GM18868 (cell line): ENCODE measurements around the gene DAGLA.

Source experiments
- ATAC-seq: cut with Tn5 transposase; IDR thresholded peaks from one replicate; pipeline ENCODE4 v1.9.1; 2021; ENCODE audit warnings: mild to moderate bottlenecking, moderate library complexity; ENCODE audit not compliant: unreplicated experiment

The DAGLA gene

DNA sequence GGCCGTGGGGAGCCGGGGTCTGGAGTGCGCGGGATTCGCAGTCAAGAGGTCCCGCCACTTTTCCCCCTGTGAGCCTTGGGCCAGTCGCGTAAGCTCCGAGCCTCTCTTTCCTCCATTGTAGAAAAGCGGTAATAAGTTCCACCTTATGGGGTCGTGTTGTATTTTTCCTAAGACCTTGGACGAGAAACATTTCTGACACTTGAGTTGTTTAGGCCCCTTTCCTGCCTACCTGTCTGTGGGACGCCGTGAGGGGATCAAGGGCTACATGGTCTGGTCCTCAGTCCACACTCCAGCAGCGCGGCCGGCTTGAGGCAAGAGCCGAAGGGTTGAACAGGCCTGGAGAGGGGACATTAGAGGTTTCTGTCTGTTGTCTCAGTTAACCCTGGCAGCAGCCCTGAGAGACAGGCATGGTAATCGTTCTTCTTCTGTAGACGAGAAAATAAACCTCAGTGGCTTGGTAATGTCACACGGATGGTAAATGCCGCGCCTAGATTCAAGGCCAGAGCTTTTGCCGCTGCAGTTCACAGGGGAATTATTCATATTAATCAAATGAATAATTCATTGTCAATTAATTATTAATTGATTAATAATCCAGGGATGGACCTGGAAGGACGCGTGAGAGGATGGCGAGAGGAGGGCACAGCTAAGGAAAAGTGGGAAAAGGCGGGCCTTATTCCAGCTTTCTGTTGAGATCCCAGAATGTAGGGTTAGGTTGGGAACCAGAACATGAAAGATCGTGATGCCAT lies 113.1 kb downstream of the DAGLA start:
- no peak for ATAC-seq

DNA sequence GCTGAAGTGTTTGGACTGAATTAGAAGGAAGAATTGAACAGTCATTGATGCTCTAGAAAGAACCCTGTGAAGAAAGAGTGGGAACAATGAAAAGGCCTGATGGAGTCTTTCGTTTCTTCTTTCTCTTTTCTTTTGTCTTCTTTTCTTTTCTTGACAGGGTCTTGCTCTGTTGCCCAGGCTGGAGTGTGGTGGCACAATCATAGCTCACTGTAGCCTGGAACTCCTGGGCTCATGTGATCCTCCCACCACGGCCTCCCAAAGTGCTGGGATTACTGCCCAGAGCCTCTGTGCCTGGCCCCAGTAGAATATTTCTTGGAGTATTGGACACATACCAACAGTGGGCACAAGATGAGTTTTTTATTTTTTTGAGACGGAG lies 113.6 kb downstream of the DAGLA start:
- no peak for ATAC-seq

DNA sequence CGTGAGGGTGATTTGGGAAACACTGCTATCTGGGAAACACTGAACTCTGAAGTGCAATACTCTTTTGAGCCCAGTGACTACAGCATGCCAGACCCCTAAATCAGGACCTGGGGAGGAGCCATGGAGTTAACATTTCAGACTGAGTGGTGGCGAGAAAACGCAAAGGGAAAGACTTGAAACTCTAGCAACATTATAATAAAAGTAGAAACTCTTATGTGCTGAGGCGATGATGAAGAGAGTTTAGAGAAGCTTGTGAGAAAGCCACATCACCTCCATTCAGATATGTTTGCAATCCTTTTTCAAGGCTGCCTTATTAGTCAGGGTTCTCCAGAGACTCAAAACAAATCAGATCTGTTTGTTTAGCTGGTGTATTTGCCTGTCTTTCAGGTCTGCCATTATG lies 114.4 kb downstream of the DAGLA start:
- no peak for ATAC-seq

DNA sequence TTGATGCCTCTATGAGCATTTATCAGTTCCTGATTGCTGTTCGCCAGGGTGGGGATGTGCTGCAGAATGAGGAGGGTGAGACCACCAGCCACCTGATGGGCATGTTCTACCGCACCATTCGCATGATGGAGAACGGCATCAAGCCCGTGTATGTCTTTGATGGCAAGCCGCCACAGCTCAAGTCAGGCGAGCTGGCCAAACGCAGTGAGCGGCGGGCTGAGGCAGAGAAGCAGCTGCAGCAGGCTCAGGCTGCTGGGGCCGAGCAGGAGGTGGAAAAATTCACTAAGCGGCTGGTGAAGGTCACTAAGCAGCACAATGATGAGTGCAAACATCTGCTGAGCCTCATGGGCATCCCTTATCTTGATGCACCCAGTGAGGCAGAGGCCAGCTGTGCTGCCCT lies 115.3 kb downstream of the DAGLA start:
- no peak for ATAC-seq

DNA sequence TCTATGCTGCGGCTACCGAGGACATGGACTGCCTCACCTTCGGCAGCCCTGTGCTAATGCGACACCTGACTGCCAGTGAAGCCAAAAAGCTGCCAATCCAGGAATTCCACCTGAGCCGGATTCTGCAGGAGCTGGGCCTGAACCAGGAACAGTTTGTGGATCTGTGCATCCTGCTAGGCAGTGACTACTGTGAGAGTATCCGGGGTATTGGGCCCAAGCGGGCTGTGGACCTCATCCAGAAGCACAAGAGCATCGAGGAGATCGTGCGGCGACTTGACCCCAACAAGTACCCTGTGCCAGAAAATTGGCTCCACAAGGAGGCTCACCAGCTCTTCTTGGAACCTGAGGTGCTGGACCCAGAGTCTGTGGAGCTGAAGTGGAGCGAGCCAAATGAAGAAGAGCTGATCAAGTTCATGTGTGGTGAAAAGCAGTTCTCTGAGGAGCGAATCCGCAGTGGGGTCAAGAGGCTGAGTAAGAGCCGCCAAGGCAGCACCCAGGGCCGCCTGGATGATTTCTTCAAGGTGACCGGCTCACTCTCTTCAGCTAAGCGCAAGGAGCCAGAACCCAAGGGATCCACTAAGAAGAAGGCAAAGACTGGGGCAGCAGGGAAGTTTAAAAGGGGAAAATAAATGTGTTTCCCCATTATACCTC lies 115.8 kb downstream of the DAGLA start:
- ATAC-seq: no peak
